ENCODE data around the gene HOXD4. TPM values are rescaled to one million over a fixed set of nuclear protein-coding genes. Genes with fewer than 3 reads are reported as not detected.

Gene HOXD4
- polyA plus RNA-seq, 1 donor from 2014 or later: not detected

GRCh38 chr2:176200971-176201370, 49.6 kb downstream of the HOXD4 start:
- Histone ChIP-seq H2AFZ (ENCODE audit: low read depth, low read length) (no peak overlapping the region), H4K20me1 (ENCODE audit: insufficient read depth) (no peaks in the 10 kb centered on the region), H3K4me3 (ENCODE audit: low read length) (no peak overlapping the region), H3K79me2 (replicated peaks; ENCODE audit: insufficient read depth, low read length) (no peaks in the 10 kb centered on the region), H3K9me3 (ENCODE audit: low read length) (no peaks in the 10 kb centered on the region), H3K27ac (ENCODE audit: low read length) (no peak overlapping the region), H3K27me3 (ENCODE audit: insufficient read depth, low read depth, low read length) (peaks cover 16% of the 10 kb centered on the region), H3K36me3 (ENCODE audit: insufficient read depth, low read length) (no peaks in the 10 kb centered on the region), H3K4me2 (ENCODE audit: low read length) (no peak overlapping the region), H3K9ac (ENCODE audit: low read length) (no peak overlapping the region), H3K9me2 (ENCODE audit: insufficient read depth, low read length) (no peaks in the 10 kb centered on the region), H3F3A (ENCODE audit: insufficient read depth, low read length, poor library complexity, severe bottlenecking) (no peaks in the 10 kb centered on the region)
- TF ChIP-seq CTCF (IDR thresholded peaks at IDR 0.05; ENCODE audit: poor library complexity, severe bottlenecking) (no peak), TAF1 (IDR thresholded peaks at IDR 0.05; ENCODE audit: low read depth) (no peak), RAD21 (conservative IDR thresholded peaks at IDR 0.05) (no peak), EP300 (conservative IDR thresholded peaks at IDR 0.05; ENCODE audit: poor library complexity, severe bottlenecking) (no peak)
- TF ChIP-seq, protein P1, sequence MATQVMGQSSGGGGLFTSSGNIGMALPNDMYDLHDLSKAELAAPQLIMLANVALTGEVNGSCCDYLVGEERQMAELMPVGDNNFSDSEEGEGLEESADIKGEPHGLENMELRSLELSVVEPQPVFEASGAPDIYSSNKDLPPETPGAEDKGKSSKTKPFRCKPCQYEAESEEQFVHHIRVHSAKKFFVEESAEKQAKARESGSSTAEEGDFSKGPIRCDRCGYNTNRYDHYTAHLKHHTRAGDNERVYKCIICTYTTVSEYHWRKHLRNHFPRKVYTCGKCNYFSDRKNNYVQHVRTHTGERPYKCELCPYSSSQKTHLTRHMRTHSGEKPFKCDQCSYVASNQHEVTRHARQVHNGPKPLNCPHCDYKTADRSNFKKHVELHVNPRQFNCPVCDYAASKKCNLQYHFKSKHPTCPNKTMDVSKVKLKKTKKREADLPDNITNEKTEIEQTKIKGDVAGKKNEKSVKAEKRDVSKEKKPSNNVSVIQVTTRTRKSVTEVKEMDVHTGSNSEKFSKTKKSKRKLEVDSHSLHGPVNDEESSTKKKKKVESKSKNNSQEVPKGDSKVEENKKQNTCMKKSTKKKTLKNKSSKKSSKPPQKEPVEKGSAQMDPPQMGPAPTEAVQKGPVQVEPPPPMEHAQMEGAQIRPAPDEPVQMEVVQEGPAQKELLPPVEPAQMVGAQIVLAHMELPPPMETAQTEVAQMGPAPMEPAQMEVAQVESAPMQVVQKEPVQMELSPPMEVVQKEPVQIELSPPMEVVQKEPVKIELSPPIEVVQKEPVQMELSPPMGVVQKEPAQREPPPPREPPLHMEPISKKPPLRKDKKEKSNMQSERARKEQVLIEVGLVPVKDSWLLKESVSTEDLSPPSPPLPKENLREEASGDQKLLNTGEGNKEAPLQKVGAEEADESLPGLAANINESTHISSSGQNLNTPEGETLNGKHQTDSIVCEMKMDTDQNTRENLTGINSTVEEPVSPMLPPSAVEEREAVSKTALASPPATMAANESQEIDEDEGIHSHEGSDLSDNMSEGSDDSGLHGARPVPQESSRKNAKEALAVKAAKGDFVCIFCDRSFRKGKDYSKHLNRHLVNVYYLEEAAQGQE (IDR thresholded peaks at IDR 0.05; ENCODE audit: borderline replicate concordance): no peak

DNA sequence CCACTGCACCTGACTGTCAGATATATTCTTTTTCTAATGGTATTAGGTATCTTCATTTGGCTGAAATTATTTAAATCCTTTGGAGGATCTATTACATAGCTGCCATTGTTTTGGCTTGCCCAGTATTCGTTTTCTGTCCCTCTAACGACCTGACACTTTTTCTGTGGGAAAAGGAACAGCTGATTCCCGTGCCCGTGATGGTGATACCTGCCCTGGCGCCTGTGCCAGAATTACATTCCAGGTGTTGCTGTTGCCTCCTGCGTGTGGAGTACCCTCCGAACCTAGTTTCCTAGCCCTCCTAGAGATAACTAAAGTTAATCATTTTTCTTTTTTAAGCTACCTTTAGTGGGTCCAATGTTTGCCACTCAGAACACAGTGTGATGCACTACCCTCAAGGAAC, 51.1 kb downstream of the HOXD4 start:
- H2AFZ ChIP-seq (ENCODE audit: low read depth, low read length): no peak overlapping the region
- TF ChIP-seq EZH2 (IDR thresholded peaks at IDR 0.05; ENCODE audit: borderline replicate concordance, insufficient read depth, low read length, poor library complexity, severe bottlenecking): no peak
- no peak for TF ChIP-seq EP300 (conservative IDR thresholded peaks at IDR 0.05; ENCODE audit: poor library complexity, severe bottlenecking)
- TF ChIP-seq, protein P1 (IDR thresholded peaks at IDR 0.05; ENCODE audit: borderline replicate concordance): no peak
- TF ChIP-seq MXI1 (conservative IDR thresholded peaks at IDR 0.05; ENCODE audit: poor library complexity, severe bottlenecking): no peak
- TF ChIP-seq RAD21 (conservative IDR thresholded peaks at IDR 0.05): no peak
- TF ChIP-seq SMC3 (conservative IDR thresholded peaks at IDR 0.05; ENCODE audit: poor library complexity): no peak
- no peak for TF ChIP-seq CTCF (IDR thresholded peaks at IDR 0.05; ENCODE audit: poor library complexity, severe bottlenecking)
- no peak for TF ChIP-seq POLR2AphosphoS5 (IDR thresholded peaks at IDR 0.05)
- TF ChIP-seq TAF1 (IDR thresholded peaks at IDR 0.05; ENCODE audit: low read depth): no peak
- H4K20me1 ChIP-seq (ENCODE audit: insufficient read depth): no peaks in the 10 kb centered on the region
- H3K9ac ChIP-seq (ENCODE audit: low read length): no peak overlapping the region
- H3K4me2 ChIP-seq (ENCODE audit: low read length): no peak overlapping the region
- no peaks in the 10 kb centered on the region for H3F3A ChIP-seq (ENCODE audit: insufficient read depth, low read length, poor library complexity, severe bottlenecking)
- peaks cover 4% of the 10 kb centered on the region for H3K27me3 ChIP-seq (ENCODE audit: insufficient read depth, low read depth, low read length)
- no peaks in the 10 kb centered on the region for H3K9me3 ChIP-seq (ENCODE audit: low read length)
- no peaks in the 10 kb centered on the region for H3K79me2 ChIP-seq (replicated peaks; ENCODE audit: insufficient read depth, low read length)
- no peaks in the 10 kb centered on the region for H3K36me3 ChIP-seq (ENCODE audit: insufficient read depth, low read length)
- H3K4me3 ChIP-seq (ENCODE audit: low read length): no peak overlapping the region
- H3K9me2 ChIP-seq (ENCODE audit: insufficient read depth, low read length): no peaks in the 10 kb centered on the region
- no peak overlapping the region for H3K27ac ChIP-seq (ENCODE audit: low read length)
